MM.1S (cell line): ENCODE data around the gene OR2J2.
"Not testable (repeated sequence)": the region's sequence is repeated elsewhere in the genome, so short reads cannot be mapped to it uniquely, and the experiment has no call there.

Experiments used
- CTCF ChIP-seq: fragments of 300-600 bp; sonication (generic); IDR thresholded peaks from 2 replicates; pipeline ENCODE4 v1.5.1; 2016; ENCODE audit warnings: antibody characterized with exemption, low read length, mixed read lengths
- EZH2 ChIP-seq: fragments of 300-600 bp; sonication (generic); optimal IDR thresholded peaks from 2 replicates; pipeline ENCODE3; 2017; ENCODE audit warnings: low read depth, mild to moderate bottlenecking, antibody characterized with exemption, low read length, mixed read lengths

GRCh38 chr6:29188659-29189058, 18.0 kb downstream of the OR2J2 start:
- TF ChIP-seq EZH2, CTCF: not testable (repeated sequence)
